ENCODE measurements around the gene WDR91. TPM values are rescaled to one million over a fixed set of nuclear protein-coding genes. Genes with fewer than 3 reads are reported as not detected.
A peak's percentile ranks its signal among the peaks of the same experiment; 100 is the strongest.

The WDR91 gene
- total RNA-seq (10 to 100 TPM; 16.6 to 41.4 TPM), polyA plus RNA-seq (10 to 100 TPM; 12.6 to 37.8 TPM)
- long read RNA-seq, donor 1, full-length matches to known transcripts, result 14 of 29 reads
- long read RNA-seq, donor 1, partial matches to known transcripts, result 10 of 29 reads
- long read RNA-seq, donor 1, other reads (novel, unspliced or antisense), result 5 of 29 reads
- long read RNA-seq, donor 2, full-length matches to known transcripts, result 3 of 20 reads
- long read RNA-seq, donor 2, partial matches to known transcripts, result 12 of 20 reads
- long read RNA-seq, donor 2, other reads (novel, unspliced or antisense), result 5 of 20 reads

- Histone ChIP-seq H3K4me3 (ENCODE audit: low read length in 2 of 2) (peak within 1 kb of the TSS; percentile 75 to 94), H3K9me3 (ENCODE audit: control insufficient read depth, low read length) (no peaks in the 10 kb centered on the region), H3K4me1 (ENCODE audit: control insufficient read depth in 1 of 2, insufficient read depth in 2 of 2, low read length in 2 of 2) (no peaks in the 10 kb centered on the region), H3K27ac (ENCODE audit: low read depth in 1 of 2, low read length in 2 of 2) (peak within 1 kb of the TSS; percentile 12 to 96), H3K27me3 (ENCODE audit: control insufficient read depth in 1 of 2, insufficient read depth in 2 of 2, low read length in 1 of 2) (no peaks in the 10 kb centered on the region), H3K36me3 (ENCODE audit: control insufficient read depth in 1 of 2, insufficient read depth in 2 of 2, low read length in 1 of 2) (no peaks in the 10 kb centered on the region)
- peak; percentile 97 to 99 for DNase-seq
- WGBS, 2 donors, result 0% methylated on average over 78 to 82 of the region's 82 CpGs
- peak; percentile 98 for ATAC-seq (ENCODE audit: low FRiP score)
- intact Hi-C loops (cut with DNase I), result loop anchor here in 1 of 2 donors (2.0 kb wide), 1 partner anchor 41 kb away; no protein-coding TSS in a partner anchor
Measured at GRCh38 chr7:135211179-135211945, at the start of gene WDR91. Gene WDR91 (minus strand): TSS chr7:135211526. CDS start chr7:135211502, 24 bp downstream.

- H3K9me3 ChIP-seq (ENCODE audit: control insufficient read depth, low read length), result no peaks in the 10 kb centered on the region
- ATAC-seq (ENCODE audit: low FRiP score) (no peak), DNase-seq (no peak)
- 47 to 53% methylated on average over 2 of the region's 2 CpGs for WGBS, 2 donors
- H3K4me3 ChIP-seq (ENCODE audit: low read length in 2 of 2), result no peak overlapping the region
- H3K27me3 ChIP-seq (ENCODE audit: control insufficient read depth in 1 of 2, insufficient read depth in 2 of 2, low read length in 1 of 2), result no peaks in the 10 kb centered on the region
- no peaks in the 10 kb centered on the region for H3K36me3 ChIP-seq (ENCODE audit: control insufficient read depth in 1 of 2, insufficient read depth in 2 of 2, low read length in 1 of 2)
- H3K27ac ChIP-seq (ENCODE audit: low read depth in 1 of 2, low read length in 2 of 2), result no peak overlapping the region
- intact Hi-C loops (cut with DNase I), result no loop called here
- no peaks in the 10 kb centered on the region for H3K4me1 ChIP-seq (ENCODE audit: control insufficient read depth in 1 of 2, insufficient read depth in 2 of 2, low read length in 2 of 2)
Measured at GRCh38 chr7:135260470-135260869, 49.1 kb upstream of the WDR91 start.

- Histone ChIP-seq H3K36me3 (ENCODE audit: control insufficient read depth in 1 of 2, insufficient read depth in 2 of 2, low read length in 1 of 2) (no peaks in the 10 kb centered on the region), H3K4me3 (ENCODE audit: low read length in 2 of 2) (no peak overlapping the region), H3K27me3 (ENCODE audit: control insufficient read depth in 1 of 2, insufficient read depth in 2 of 2, low read length in 1 of 2) (no peaks in the 10 kb centered on the region), H3K27ac (ENCODE audit: low read depth in 1 of 2, low read length in 2 of 2) (no peak overlapping the region), H3K4me1 (ENCODE audit: control insufficient read depth in 1 of 2, insufficient read depth in 2 of 2, low read length in 2 of 2) (no peaks in the 10 kb centered on the region), H3K9me3 (ENCODE audit: control insufficient read depth, low read length) (no peaks in the 10 kb centered on the region)
- 87 to 92% methylated on average over 6 of the region's 6 CpGs for WGBS, 2 donors
- intact Hi-C loops (cut with DNase I), result no loop called here
- DNase-seq (no peak), ATAC-seq (ENCODE audit: low FRiP score) (no peak)
Measured at GRCh38 chr7:135259702-135260101, 48.4 kb upstream of the WDR91 start.

- no peak for DNase-seq
- intact Hi-C loops (cut with DNase I), result no loop called here
- WGBS, 2 donors, result 87% methylated on average over 3 of the region's 3 CpGs
Measured at GRCh38 chr7:135258585-135258984, 47.3 kb upstream of the WDR91 start.

GRCh38 chr7:135257790-135258189 is 46.5 kb upstream of the WDR91 start:
- no peaks in the 10 kb centered on the region for H3K27me3 ChIP-seq (ENCODE audit: control insufficient read depth in 1 of 2, insufficient read depth in 2 of 2, low read length in 1 of 2)
- H3K27ac ChIP-seq (ENCODE audit: low read depth in 1 of 2, low read length in 2 of 2), result no peak overlapping the region
- no peak for ATAC-seq (ENCODE audit: low FRiP score)
- intact Hi-C loops (cut with DNase I), result no loop called here
- no peaks in the 10 kb centered on the region for H3K36me3 ChIP-seq (ENCODE audit: control insufficient read depth in 1 of 2, insufficient read depth in 2 of 2, low read length in 1 of 2)
- H3K4me3 ChIP-seq (ENCODE audit: low read length in 2 of 2), result no peak overlapping the region
- WGBS, 2 donors, result 69 to 89% methylated on average over 4 of the region's 4 CpGs
- no peak for DNase-seq
- no peaks in the 10 kb centered on the region for H3K4me1 ChIP-seq (ENCODE audit: control insufficient read depth in 1 of 2, insufficient read depth in 2 of 2, low read length in 2 of 2)
- H3K9me3 ChIP-seq (ENCODE audit: control insufficient read depth, low read length), result no peaks in the 10 kb centered on the region

More at GRCh38 chr7:135258585-135258984, 47.3 kb upstream of the WDR91 start:
- ATAC-seq (ENCODE audit: low FRiP score), result no peak
- H3K27me3 ChIP-seq (ENCODE audit: control insufficient read depth in 1 of 2, insufficient read depth in 2 of 2, low read length in 1 of 2), result no peaks in the 10 kb centered on the region
- H3K9me3 ChIP-seq (ENCODE audit: control insufficient read depth, low read length), result no peaks in the 10 kb centered on the region
- H3K27ac ChIP-seq (ENCODE audit: low read depth in 1 of 2, low read length in 2 of 2), result no peak overlapping the region
- no peaks in the 10 kb centered on the region for H3K4me1 ChIP-seq (ENCODE audit: control insufficient read depth in 1 of 2, insufficient read depth in 2 of 2, low read length in 2 of 2)
- H3K36me3 ChIP-seq (ENCODE audit: control insufficient read depth in 1 of 2, insufficient read depth in 2 of 2, low read length in 1 of 2), result no peaks in the 10 kb centered on the region
- no peak overlapping the region for H3K4me3 ChIP-seq (ENCODE audit: low read length in 2 of 2)

GRCh38 chr7:135253851-135254771 is 42.8 kb upstream of the WDR91 start:
- no peaks in the 10 kb centered on the region for H3K36me3 ChIP-seq (ENCODE audit: control insufficient read depth in 1 of 2, insufficient read depth in 2 of 2, low read length in 1 of 2)
- no peaks in the 10 kb centered on the region for H3K27me3 ChIP-seq (ENCODE audit: control insufficient read depth in 1 of 2, insufficient read depth in 2 of 2, low read length in 1 of 2)
- no peak overlapping the region for H3K4me3 ChIP-seq (ENCODE audit: low read length in 2 of 2)
- intact Hi-C loops (cut with DNase I), result loop anchor here (2.0 kb wide), 2 partner anchors 39 to 43 kb away; partner anchors contain the start of gene WDR91 (in 1 of the 2)
- no peaks in the 10 kb centered on the region for H3K4me1 ChIP-seq (ENCODE audit: control insufficient read depth in 1 of 2, insufficient read depth in 2 of 2, low read length in 2 of 2)
- 9% methylated on average over 9 of the region's 9 CpGs for WGBS, 2 donors
- DNase-seq (peak; percentile 91 to 94), ATAC-seq (ENCODE audit: low FRiP score) (peak; percentile 89)
- peak overlapping the region; percentile 23 to 93 for H3K27ac ChIP-seq (ENCODE audit: low read depth in 1 of 2, low read length in 2 of 2)
- H3K9me3 ChIP-seq (ENCODE audit: control insufficient read depth, low read length), result no peaks in the 10 kb centered on the region

GRCh38 chr7:135251496-135252391 is 40.4 kb upstream of the WDR91 start:
- no peaks in the 10 kb centered on the region for H3K4me1 ChIP-seq (ENCODE audit: control insufficient read depth in 1 of 2, insufficient read depth in 2 of 2, low read length in 2 of 2)
- no peaks in the 10 kb centered on the region for H3K36me3 ChIP-seq (ENCODE audit: control insufficient read depth in 1 of 2, insufficient read depth in 2 of 2, low read length in 1 of 2)
- intact Hi-C loops (cut with DNase I), result loop anchor here in 1 of 2 donors (2.0 kb wide), 1 partner anchor 41 kb away; the partner anchor contains the start of gene WDR91
- H3K4me3 ChIP-seq (ENCODE audit: low read length in 2 of 2), result no peak overlapping the region
- DNase-seq (no peak), ATAC-seq (ENCODE audit: low FRiP score) (no peak)
- H3K27ac ChIP-seq (ENCODE audit: low read depth in 1 of 2, low read length in 2 of 2), result no peak overlapping the region
- WGBS, 2 donors, result 97 to 99% methylated on average over 4 of the region's 4 CpGs
- no peaks in the 10 kb centered on the region for H3K27me3 ChIP-seq (ENCODE audit: control insufficient read depth in 1 of 2, insufficient read depth in 2 of 2, low read length in 1 of 2)
- no peaks in the 10 kb centered on the region for H3K9me3 ChIP-seq (ENCODE audit: control insufficient read depth, low read length)
